HG03060 (cell line): Measurements from ENCODE around the gene TBL1XR1.
"Not testable (repeated sequence)": the region's sequence is repeated elsewhere in the genome, so short reads cannot be mapped to it uniquely, and the experiment has no call there.

ENCODE experiments used
- ATAC-seq: cut with Tn5 transposase; IDR thresholded peaks from one replicate; pipeline ENCODE4 v1.9.1; 2021; ENCODE audit warnings: low read depth, moderate number of reproducible peaks; ENCODE audit not compliant: unreplicated experiment

Gene TBL1XR1

GRCh38 chr3:177041021-177041729 is 156.1 kb downstream of the TBL1XR1 start:
- no peak for ATAC-seq

DNA sequence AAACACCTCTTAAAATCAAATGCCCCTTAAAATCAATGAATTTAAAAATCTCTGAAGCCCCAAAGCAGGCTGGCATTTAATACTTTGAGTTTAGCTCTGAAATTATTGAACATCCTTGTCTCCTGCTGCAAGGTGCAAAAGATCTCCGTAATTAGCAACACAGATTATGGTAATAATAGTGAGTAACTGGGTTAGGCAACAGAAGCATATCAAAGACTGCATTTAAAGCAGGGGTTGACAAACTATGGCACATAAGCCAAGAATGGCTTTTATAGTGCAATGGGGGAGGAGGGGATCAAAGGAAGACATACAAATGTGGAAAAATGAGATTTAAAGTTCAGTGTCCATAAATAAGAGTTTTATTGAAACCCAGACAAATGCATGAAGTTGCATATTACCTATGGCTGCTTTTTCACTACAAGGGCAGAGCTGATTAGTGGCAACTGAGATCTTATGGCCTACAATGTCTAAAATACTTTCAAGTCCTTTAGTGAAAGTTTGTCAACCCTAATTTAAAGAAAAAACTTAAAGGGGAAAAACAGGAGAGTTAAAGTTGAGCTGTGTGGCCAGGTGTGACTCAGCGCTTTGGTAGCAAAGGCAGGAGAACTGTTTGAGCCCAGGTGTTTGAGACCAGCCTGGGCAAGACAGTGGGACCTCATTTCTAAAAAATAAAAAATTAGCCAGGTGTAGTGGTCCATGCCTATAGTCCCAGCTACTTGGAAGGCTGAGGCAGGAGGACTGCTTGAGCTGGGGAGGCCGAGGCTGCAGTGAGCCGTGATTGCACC is 157.6 kb downstream of the TBL1XR1 start:
- ATAC-seq: no peak

DNA sequence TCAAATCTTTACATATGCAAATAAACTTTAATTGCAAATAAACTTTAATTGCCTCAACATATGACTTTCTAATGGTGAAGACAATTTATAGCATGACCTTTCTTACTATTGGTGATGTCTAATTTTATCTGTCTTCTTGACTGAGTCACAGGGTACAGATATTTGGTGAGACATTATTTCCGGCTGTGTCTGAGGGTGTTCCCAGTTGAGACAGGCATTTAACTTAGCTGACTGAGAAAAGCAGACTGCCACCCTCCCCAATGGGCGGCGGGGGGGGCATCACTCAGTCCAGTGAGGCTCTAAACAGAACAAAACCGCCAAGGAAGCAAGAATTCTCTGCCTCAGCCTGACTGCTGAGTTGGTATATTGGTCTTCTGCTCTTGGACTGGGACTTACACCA is 160.0 kb downstream of the TBL1XR1 start:
- ATAC-seq: no peak

DNA sequence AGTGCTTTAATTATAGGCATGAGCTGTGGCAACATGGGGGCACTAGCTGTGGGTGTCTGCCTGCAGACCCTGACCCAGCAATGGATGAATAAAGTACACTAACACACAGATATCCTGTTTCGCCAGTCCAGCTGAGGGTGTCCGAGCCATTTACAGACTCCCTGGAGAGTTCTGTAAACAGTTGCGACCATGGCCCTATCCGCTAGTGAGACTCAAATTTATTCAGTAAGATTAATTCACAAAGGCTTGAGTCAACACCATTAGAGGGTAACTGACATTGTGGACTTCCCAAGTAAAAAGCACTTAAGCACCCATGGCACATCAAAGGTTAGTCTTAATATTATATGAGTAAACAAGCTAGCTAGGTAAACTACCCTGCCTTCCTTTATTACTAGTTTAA is 161.6 kb downstream of the TBL1XR1 start:
- no peak for ATAC-seq

DNA sequence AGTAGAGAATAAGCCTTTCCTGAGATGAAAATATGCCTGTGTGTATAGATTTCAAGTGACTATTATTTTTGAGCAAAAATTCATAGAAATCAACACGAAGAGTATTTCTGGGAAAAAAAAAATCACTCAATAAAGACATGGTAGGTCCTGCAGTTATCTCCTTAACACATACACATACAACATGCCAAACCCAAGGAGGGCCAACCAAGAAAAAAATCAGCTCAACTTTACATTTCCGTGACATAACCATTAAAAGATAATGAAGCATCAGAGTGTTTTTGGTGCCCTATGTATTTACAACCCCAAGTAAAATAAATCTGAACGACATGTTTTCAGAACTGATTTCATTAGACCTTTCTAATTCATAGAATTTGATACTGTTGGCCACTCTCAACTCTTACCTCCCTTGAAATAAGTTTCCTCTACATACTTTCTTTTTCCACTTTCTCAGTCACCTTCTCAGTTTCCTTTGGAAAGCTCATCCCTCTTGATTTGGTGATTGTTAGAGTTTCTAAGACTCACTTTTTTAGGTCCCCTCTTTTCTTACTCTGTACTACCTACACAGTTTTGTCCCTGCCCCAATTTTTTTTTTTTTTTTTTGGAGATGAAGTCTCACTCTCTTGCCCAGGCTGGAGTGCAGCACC is 162.3 kb downstream of the TBL1XR1 start:
- ATAC-seq: no peak

DNA sequence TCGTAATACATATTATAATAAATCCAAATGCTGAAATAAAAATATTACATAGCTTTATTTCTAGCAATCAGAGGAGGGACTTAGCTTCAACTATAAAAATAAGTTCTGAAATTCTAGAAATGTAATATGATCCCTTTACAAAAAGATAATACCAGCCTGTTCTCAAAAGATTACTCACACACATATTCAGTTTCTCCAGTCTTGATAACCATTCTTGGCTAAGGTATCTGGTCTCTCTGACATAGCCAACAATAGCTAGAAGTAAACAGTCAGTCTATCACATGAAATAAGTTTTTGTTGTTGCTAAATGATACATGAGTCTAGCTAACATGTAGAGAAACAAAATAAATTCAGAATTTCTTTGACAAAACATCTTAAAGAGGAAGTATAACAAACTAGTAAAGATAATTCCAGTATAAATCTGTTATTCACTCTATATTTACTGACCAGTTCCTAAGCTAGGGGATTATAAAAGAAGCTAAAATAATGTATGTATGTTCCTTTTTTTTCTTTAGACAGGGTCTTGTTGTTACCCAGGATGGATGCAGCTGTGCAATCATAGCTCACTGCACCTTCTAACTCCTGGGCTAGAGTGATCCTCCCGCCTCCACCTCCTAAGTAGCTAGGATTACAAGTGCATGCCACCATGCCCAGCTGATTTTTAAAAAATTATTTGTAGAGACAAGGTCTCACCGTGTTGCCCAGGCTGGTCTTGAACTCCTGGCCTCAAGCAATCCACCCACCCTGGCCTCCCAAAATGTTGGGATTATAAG is 170.6 kb downstream of the TBL1XR1 start:
- no peak for ATAC-seq

DNA sequence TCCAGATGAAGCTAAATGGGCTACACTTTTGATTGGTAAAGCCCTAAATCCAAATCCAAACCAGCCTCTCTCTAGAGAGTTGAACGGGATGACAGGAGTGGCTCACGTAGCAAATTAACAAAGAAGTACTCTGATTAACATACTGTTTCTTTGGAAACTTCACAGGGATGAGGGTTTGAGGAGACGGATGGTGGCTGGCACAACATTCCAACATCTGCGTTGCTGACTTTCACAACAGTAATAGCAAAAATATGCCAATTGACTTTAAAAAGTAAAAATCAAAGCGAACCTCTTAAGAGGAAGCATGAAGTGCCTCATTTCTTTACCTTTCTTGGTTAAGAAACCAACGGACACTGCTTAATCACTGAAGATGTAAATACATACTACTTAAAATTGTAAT is 181.4 kb downstream of the TBL1XR1 start:
- no peak for ATAC-seq

GRCh38 chr3:177013681-177014280 is 183.5 kb downstream of the TBL1XR1 start:
- ATAC-seq: no peak

DNA sequence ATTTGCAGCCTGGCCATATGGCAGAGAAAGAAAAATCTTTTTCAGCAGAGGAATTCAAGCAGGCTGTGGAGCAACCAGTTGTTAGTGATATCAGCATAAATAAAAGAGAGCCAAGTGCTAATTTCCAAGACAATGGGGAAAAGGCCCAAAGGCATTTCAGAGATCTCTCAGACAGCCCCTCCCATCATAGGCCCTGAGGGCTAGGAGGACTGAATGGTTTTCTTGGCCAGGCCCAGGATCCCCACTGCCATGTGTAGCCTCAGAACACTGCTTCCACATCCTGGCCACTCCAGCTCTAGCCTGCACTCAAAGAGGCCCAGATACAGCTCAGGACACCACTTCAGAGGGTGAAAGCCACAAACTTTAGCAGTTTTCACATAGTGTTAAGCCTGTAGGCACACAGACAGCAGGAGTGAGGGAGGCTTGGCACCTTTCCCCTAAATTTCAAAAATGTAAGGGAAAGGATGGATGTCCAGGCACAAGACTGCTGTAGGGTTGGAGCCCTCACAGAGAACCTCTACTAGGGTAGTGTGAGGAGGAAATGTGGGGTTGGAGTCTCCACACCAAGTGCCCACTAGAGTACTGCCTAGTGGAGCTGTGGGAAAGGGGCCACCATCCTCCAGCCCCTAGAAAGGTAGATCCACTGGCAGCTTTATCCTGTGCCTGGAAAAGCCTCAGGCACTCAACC is 191.4 kb downstream of the TBL1XR1 start:
- ATAC-seq: no peak

DNA sequence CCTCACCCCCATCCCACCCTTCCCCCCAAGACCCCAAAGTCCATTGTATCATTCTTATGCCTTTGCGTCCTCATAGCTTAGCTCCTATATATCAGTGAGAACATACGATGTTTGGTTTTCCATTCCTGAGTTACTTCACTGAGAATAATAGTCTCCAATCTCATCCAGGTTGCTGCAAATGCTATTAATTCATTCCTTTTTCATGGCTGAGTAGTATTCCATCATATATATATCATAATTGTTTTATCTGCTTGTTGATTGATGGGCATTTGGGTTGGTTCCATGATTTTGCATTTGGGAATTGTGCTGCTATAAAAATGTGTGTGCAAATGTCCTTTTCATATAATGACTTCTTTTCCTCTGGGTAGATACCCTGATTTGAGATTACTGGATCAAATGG is 197.1 kb downstream of the TBL1XR1 start:
- not testable (repeated sequence) for ATAC-seq

- no peak for ATAC-seq
These were observed 201.3 kb downstream of the TBL1XR1 start for GRCh38 chr3:176995946-176996345.

- ATAC-seq: no peak
These were observed 202.1 kb downstream of the TBL1XR1 start for GRCh38 chr3:176994891-176995781.

GRCh38 chr3:176994393-176994792 is 202.9 kb downstream of the TBL1XR1 start:
- ATAC-seq: no peak

DNA sequence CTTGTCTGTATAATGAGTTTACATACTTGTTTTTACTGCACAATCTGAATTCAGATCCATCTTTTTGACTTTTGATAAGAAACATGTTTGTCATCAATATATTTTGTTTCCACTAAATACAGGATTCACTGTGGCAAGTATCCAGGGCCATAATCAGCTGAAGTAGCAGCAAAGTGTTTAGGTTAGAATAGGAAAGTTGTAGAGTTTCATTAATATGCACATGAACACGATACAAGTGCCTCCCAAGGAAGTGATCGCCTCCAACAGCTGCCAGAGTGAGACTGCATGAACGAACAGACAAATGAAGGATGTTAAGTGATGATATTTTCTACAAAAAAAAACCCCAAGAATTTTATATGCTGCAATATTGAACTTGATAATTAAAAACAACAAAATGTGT is 204.3 kb downstream of the TBL1XR1 start:
- ATAC-seq: no peak

- ATAC-seq: no peak
These were observed 204.7 kb downstream of the TBL1XR1 start for GRCh38 chr3:176992565-176992964.

- no peak for ATAC-seq
These were observed 208.5 kb downstream of the TBL1XR1 start for GRCh38 chr3:176988795-176989194.

DNA sequence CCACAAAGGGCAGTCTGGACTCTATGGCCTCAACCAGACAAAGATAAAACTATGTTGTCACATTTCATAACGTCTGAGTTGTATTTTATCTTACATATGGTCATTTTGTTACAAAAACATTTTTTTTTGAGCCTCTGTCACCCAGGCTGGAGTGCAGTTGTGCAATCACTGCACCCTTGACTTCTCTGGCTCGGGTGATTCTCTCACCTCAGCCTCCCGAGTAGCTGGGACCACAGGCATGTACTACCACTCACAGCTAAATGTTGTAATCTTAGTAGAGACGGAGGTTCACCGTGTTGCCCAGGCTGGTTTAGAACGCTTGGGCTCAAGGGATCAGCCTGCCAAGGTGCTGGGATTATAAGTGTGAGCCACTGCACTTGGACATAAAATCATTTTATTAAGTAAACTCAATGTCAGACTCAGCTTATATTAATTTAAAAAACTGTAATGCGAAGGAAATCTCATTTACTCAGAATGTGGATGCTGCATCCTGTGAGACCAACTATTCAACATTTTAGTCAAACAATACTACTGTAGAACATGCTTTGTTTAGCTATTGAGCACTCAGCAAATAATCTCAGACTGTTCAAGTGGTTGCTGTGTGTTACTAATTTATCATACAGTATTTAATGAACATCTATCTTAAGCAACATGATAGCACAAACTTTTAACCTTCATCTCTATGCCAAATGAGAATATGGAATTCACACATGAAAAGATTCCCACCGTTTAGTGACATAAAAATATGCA is 209.2 kb downstream of the TBL1XR1 start:
- ATAC-seq: no peak

GRCh38 chr3:176978441-176978840 is 218.8 kb downstream of the TBL1XR1 start:
- ATAC-seq: no peak
